Tibial nerve (tissue), 4 donors: ENCODE measurements around the gene ST3GAL2. TPM values are rescaled to one million over a fixed set of nuclear protein-coding genes. Genes with fewer than 3 reads are reported as not detected.

Experiments used
- DNase-seq, 2 donors: peaks; one replicate each; pipeline ENCODE4 v3.0.0-alpha.2; 2019; ENCODE audit warnings: low spot score in 2 of 2
- H3K27ac ChIP-seq, 4 donors: fragments of 200-600 bp; sonication (generic) in 3 of 4; one replicate each; pipeline ENCODE4 v1.5.1; 2017 to 2019; ENCODE audit warnings: mild to moderate bottlenecking in 1 of 4
- H3K27me3 ChIP-seq, 2 donors: fragments of 200-600 bp; sonication (generic) in 1 of 2; one replicate each; pipeline versions ENCODE4 v1.5.1 to v1.6.0; 2017 to 2019
- H3K36me3 ChIP-seq, 3 donors: fragments of 200-600 bp; sonication (generic); one replicate each; pipeline ENCODE4 v1.5.1; 2018 to 2019
- H3K4me1 ChIP-seq, 4 donors: fragments of 200-600 bp; sonication (generic) in 3 of 4; one replicate each; pipeline ENCODE4 v1.5.1; 2017 to 2019
- H3K4me3 ChIP-seq, 4 donors: fragments of 200-600 bp; sonication (generic) in 3 of 4; one replicate each; pipeline ENCODE4 v1.5.1; 2017 to 2019; ENCODE audit warnings: mild to moderate bottlenecking in 1 of 4, moderate library complexity in 1 of 4
- H3K9me3 ChIP-seq, 4 donors: fragments of 200-600 bp; sonication (generic) in 3 of 4; one replicate each; pipeline ENCODE4 v1.5.1; 2017 to 2019
- CTCF ChIP-seq, 5 experiments: fragments of 200-600 bp in 3 of 5; fragments of 450-650 bp in 2 of 5; sonication (generic) in 3 of 5; IDR thresholded peaks; one replicate each; pipeline ENCODE4 v1.5.1; 2016 to 2019; ENCODE audit warnings: antibody characterized with exemption in 5 of 5, mild to moderate bottlenecking in 3 of 5, moderate library complexity in 2 of 5
- EP300 ChIP-seq, 2 donors: sonication (generic); formaldehyde crosslinking; IDR thresholded peaks; one replicate each; pipeline ENCODE4 v1.6.1; 2017; ENCODE audit warnings: antibody characterized with exemption in 2 of 2, mild to moderate bottlenecking in 1 of 2
- POLR2A ChIP-seq, 2 donors: fragments of 450-650 bp; IDR thresholded peaks; one replicate each; pipeline ENCODE4 v1.6.1; 2017; ENCODE audit warnings: antibody characterized with exemption in 2 of 2, mild to moderate bottlenecking in 2 of 2, moderate library complexity in 2 of 2
- WGBS, 2 donors: methylation state at CpG; one replicate each; pipeline ENCODE4 v1.1.5; 2018; 5-methylcytosine and 5-hydroxymethylcytosine counted together
- total RNA-seq, 4 donors: library from RNA; depleted of rRNA; stranded (reverse); fragments of >200 nt; gene quantifications; one replicate each; pipeline ENCODE4 v1.1.0, GENCODE V29; 2016

Gene ST3GAL2
- total RNA-seq, 4 donors from 2014 or later, result 18.6 to 32.4 (median 23.6) TPM

- H3K36me3 ChIP-seq, result peaks cover 0 to 98% (median 0%) of the 10 kb centered on the region in 3 donors
- WGBS, 2 donors, result 55% methylated on average over 5 to 7 of the region's 17 CpGs
These were observed 32.0 kb upstream of the ST3GAL2 start for GRCh38 chr16:70470927-70471341.

DNA sequence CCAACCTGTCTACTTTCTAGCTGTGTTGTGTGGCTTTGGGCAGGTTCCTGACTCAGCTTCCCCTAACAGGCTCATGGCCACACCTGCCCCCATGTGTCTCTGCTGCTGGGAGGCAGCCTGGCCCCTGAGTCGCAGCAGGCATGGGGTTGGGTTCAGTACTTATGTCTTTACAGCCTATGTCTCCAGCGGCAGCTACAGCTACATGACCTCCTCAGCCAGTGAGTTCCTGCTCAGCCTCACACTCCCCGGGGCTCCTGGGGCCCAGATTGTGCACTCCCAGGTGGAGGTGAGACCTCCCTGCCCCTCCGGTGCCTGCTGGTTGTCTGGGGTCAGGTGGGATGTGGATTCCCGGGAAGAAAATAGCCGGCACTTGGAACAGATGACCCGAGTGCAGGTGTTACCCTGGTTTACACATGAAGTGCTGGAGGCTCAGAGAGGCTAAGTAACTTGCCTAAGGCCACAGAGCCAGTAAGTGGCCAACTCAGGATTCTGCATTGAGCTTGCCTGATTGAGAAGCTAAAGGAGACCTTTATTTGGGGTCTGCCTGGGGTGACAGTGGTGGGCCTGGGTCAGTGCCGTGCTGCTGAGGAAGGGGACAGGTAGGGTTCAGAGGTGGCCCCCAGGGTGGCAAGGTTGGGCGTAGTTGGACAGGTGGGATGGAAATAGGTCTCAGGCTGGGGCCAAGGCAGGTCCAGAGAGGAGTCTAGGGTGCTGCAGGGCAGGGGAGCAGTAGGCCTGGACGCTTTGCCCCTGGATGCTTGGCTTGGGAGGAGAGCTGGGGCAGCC, 31.4 kb upstream of the ST3GAL2 start:
- Histone ChIP-seq H3K4me3 (no peak overlapping the region), H3K4me1 (no peaks in the 10 kb centered on the region), H3K27me3 (no peaks in the 10 kb centered on the region), H3K36me3 (peaks cover 0 to 98% (median 0%) of the 10 kb centered on the region in 3 donors), H3K27ac (no peak overlapping the region), H3K9me3 (no peaks in the 10 kb centered on the region)
- WGBS, 2 donors, result 85 to 87% methylated on average over 8 to 10 of the region's 10 CpGs
- TF ChIP-seq EP300 (IDR thresholded peaks at IDR 0.05), result no peak
- TF ChIP-seq CTCF (IDR thresholded peaks at IDR 0.05), result no peak
- no peak for TF ChIP-seq POLR2A (IDR thresholded peaks at IDR 0.05)
- DNase-seq, result no peak

More at GRCh38 chr16:70470927-70471341, 32.0 kb upstream of the ST3GAL2 start:
- no peak overlapping the region for H3K27ac ChIP-seq
- H3K4me1 ChIP-seq, result no peaks in the 10 kb centered on the region
- no peaks in the 10 kb centered on the region for H3K27me3 ChIP-seq
- H3K4me3 ChIP-seq, result no peak overlapping the region
- no peak for DNase-seq
- no peaks in the 10 kb centered on the region for H3K9me3 ChIP-seq
- no peak for TF ChIP-seq EP300 (IDR thresholded peaks at IDR 0.05)
- no peak for TF ChIP-seq POLR2A (IDR thresholded peaks at IDR 0.05)
- peak in 3 of 5 experiments; percentile 33 to 62 (median 46) for TF ChIP-seq CTCF (IDR thresholded peaks at IDR 0.05)

GRCh38 chr16:70468776-70469525, 30.1 kb upstream of the ST3GAL2 start:
- Histone ChIP-seq H3K27me3 (no peaks in the 10 kb centered on the region), H3K4me3 (no peak overlapping the region), H3K4me1 (no peaks in the 10 kb centered on the region), H3K9me3 (no peaks in the 10 kb centered on the region), H3K36me3 (peaks cover 0 to 97% (median 0%) of the 10 kb centered on the region in 3 donors), H3K27ac (no peak overlapping the region)
- DNase-seq, result no peak
- TF ChIP-seq POLR2A (IDR thresholded peaks at IDR 0.05), result no peak
- TF ChIP-seq EP300 (IDR thresholded peaks at IDR 0.05), result no peak
- TF ChIP-seq CTCF (IDR thresholded peaks at IDR 0.05), result no peak
- WGBS, 2 donors, result 90 to 92% methylated on average over 11 to 16 of the region's 16 CpGs

- TF ChIP-seq POLR2A (IDR thresholded peaks at IDR 0.05) (no peak), CTCF (IDR thresholded peaks at IDR 0.05) (no peak), EP300 (IDR thresholded peaks at IDR 0.05) (no peak)
- WGBS, 2 donors, result 88 to 95% methylated on average over 8 of the region's 8 CpGs
- peaks cover 0 to 94% (median 0%) of the 10 kb centered on the region in 3 donors for H3K36me3 ChIP-seq
- no peaks in the 10 kb centered on the region for H3K4me1 ChIP-seq
- no peak overlapping the region for H3K27ac ChIP-seq
- H3K4me3 ChIP-seq, result no peak overlapping the region
- H3K9me3 ChIP-seq, result no peaks in the 10 kb centered on the region
- H3K27me3 ChIP-seq, result no peaks in the 10 kb centered on the region
- DNase-seq, result no peak
These were observed 28.7 kb upstream of the ST3GAL2 start for GRCh38 chr16:70467608-70468007.

GRCh38 chr16:70467113-70467512, 28.2 kb upstream of the ST3GAL2 start:
- Histone ChIP-seq H3K4me1 (no peaks in the 10 kb centered on the region), H3K27ac (no peak overlapping the region), H3K36me3 (peaks cover 0 to 92% (median 0%) of the 10 kb centered on the region in 3 donors), H3K27me3 (no peaks in the 10 kb centered on the region), H3K4me3 (no peak overlapping the region), H3K9me3 (no peaks in the 10 kb centered on the region)
- DNase-seq, result no peak
- no peak for TF ChIP-seq CTCF (IDR thresholded peaks at IDR 0.05)
- no peak for TF ChIP-seq EP300 (IDR thresholded peaks at IDR 0.05)
- TF ChIP-seq POLR2A (IDR thresholded peaks at IDR 0.05), result no peak
- 83 to 88% methylated on average over 11 of the region's 11 CpGs for WGBS, 2 donors
